A549 treated with AZD2906 at 1 μM for 4 hours (cell line): ENCODE measurements around the gene KIF18A. TPM values are rescaled to one million over a fixed set of nuclear protein-coding genes. Genes with fewer than 3 reads are reported as not detected.

Source experiments
- total RNA-seq: library from RNA; stranded (reverse); fragments of 200-300 nt; extraction: Qiagen RNA extraction; gene quantifications from 5 replicates; pipeline ENCODE4 v1.2.3, GENCODE V29; 2022

Gene KIF18A
- 11.7 to 17.6 TPM (median 13.3 TPM) in 5 replicates for total RNA-seq

GRCh38 chr11:28107750-28108618 is at the start of gene KIF18A, which contains the start of gene METTL15:
Gene KIF18A (minus strand): TSS chr11:28108156. CDS start chr11:28097947, 10,209 bp downstream.
Gene METTL15 (plus strand): TSS chr11:28108388. CDS start chr11:28113335, 4,947 bp downstream.

Other genes with a start within 250 kb of the KIF18A start
- 5.6 to 8.4 TPM (median 6.1 TPM) in 5 replicates for gene METTL15, start 232 bp upstream of the KIF18A start, total RNA-seq